8988T (cell line): ENCODE data around the gene ZNF12.

Experiments used
- DNase-seq: peaks from one replicate; pipeline ENCODE4 v3.0.0; 2011

Gene ZNF12

GRCh38 chr7:6646465-6646864 is 60.3 kb downstream of the ZNF12 start:
- DNase-seq, result no peak

- DNase-seq, result no peak
Measured at GRCh38 chr7:6644728-6645127, 62.0 kb downstream of the ZNF12 start.

- no peak for DNase-seq
Measured at GRCh38 chr7:6643915-6644625, 62.7 kb downstream of the ZNF12 start.

GRCh38 chr7:6642861-6643640 is 63.7 kb downstream of the ZNF12 start:
- DNase-seq, result no peak

GRCh38 chr7:6642239-6642839 is 64.4 kb downstream of the ZNF12 start:
- DNase-seq, result no peak

- no peak for DNase-seq
Measured at GRCh38 chr7:6641305-6642035, 65.3 kb downstream of the ZNF12 start.

- DNase-seq, result no peak
Measured at GRCh38 chr7:6640246-6640721, 66.5 kb downstream of the ZNF12 start.

GRCh38 chr7:6639627-6640026 is 67.1 kb downstream of the ZNF12 start:
- no peak for DNase-seq

GRCh38 chr7:6639032-6639431 is 67.7 kb downstream of the ZNF12 start:
- DNase-seq, result no peak
